ENCODE results near the gene MOGAT2. TPM values are rescaled to one million over a fixed set of nuclear protein-coding genes. Genes with fewer than 3 reads are reported as not detected.

MOGAT2 gene
- total RNA-seq, 2 donors from 2014 or later: not detected

GRCh38 chr11:75719340-75720239 lies 2.0 kb downstream of the MOGAT2 start:
- Histone ChIP-seq H3K4me1 (ENCODE audit: control insufficient read depth in 1 of 2, low read depth in 2 of 2) (peaks cover 4 to 31% of the 10 kb centered on the region in 2 donors), H3K27ac (no peak overlapping the region), H3K9me3 (no peaks in the 10 kb centered on the region), H3K27me3 (replicated peaks; ENCODE audit: insufficient read depth) (no peaks in the 10 kb centered on the region), H3K4me3 (no peak overlapping the region), H3K36me3 (no peaks in the 10 kb centered on the region)
- no peak for TF ChIP-seq CTCF (IDR thresholded peaks at IDR 0.05)
- ATAC-seq (ENCODE audit: insufficient number of reproducible peaks, low FRiP score, low read depth) (no peak), DNase-seq (ENCODE audit: low spot score) (no peak)

GRCh38 chr11:75720639-75721038 lies 3.0 kb downstream of the MOGAT2 start:
- Histone ChIP-seq H3K4me1 (ENCODE audit: control insufficient read depth in 1 of 2, low read depth in 2 of 2) (peaks cover 4 to 31% of the 10 kb centered on the region in 2 donors), H3K4me3 (no peak overlapping the region), H3K27me3 (replicated peaks; ENCODE audit: insufficient read depth) (no peaks in the 10 kb centered on the region), H3K27ac (no peak overlapping the region), H3K9me3 (no peaks in the 10 kb centered on the region), H3K36me3 (no peaks in the 10 kb centered on the region)
- ATAC-seq (ENCODE audit: insufficient number of reproducible peaks, low FRiP score, low read depth) (no peak), DNase-seq (ENCODE audit: low spot score) (no peak)
- TF ChIP-seq CTCF (IDR thresholded peaks at IDR 0.05): no peak

GRCh38 chr11:75721852-75722668 lies 4.4 kb downstream of the MOGAT2 start:
- Histone ChIP-seq H3K4me1 (ENCODE audit: control insufficient read depth in 1 of 2, low read depth in 2 of 2) (peaks cover 4 to 31% of the 10 kb centered on the region in 2 donors), H3K36me3 (no peaks in the 10 kb centered on the region), H3K27me3 (replicated peaks; ENCODE audit: insufficient read depth) (no peaks in the 10 kb centered on the region), H3K4me3 (no peak overlapping the region), H3K27ac (no peak overlapping the region), H3K9me3 (no peaks in the 10 kb centered on the region)
- TF ChIP-seq CTCF (IDR thresholded peaks at IDR 0.05): no peak
- ATAC-seq (ENCODE audit: insufficient number of reproducible peaks, low FRiP score, low read depth) (no peak), DNase-seq (ENCODE audit: low spot score) (no peak)

GRCh38 chr11:75722669-75723042 lies 5.0 kb downstream of the MOGAT2 start:
- H3K36me3 ChIP-seq: no peaks in the 10 kb centered on the region
- no peak overlapping the region for H3K27ac ChIP-seq
- H3K4me3 ChIP-seq: no peak overlapping the region
- ATAC-seq (ENCODE audit: insufficient number of reproducible peaks, low FRiP score, low read depth): no peak
- H3K27me3 ChIP-seq (replicated peaks; ENCODE audit: insufficient read depth): no peaks in the 10 kb centered on the region
- no peak for DNase-seq (ENCODE audit: low spot score)
- no peak for TF ChIP-seq CTCF (IDR thresholded peaks at IDR 0.05)
- no peaks in the 10 kb centered on the region for H3K9me3 ChIP-seq
- H3K4me1 ChIP-seq (ENCODE audit: control insufficient read depth in 1 of 2, low read depth in 2 of 2): peaks cover 4 to 31% of the 10 kb centered on the region in 2 donors
